ENCODE data around the gene TSPAN2. TPM values are rescaled to one million over a fixed set of nuclear protein-coding genes. Genes with fewer than 3 reads are reported as not detected.

TSPAN2 gene
- total RNA-seq, 1 donor from 2014 or later, result 0.71 TPM

DNA sequence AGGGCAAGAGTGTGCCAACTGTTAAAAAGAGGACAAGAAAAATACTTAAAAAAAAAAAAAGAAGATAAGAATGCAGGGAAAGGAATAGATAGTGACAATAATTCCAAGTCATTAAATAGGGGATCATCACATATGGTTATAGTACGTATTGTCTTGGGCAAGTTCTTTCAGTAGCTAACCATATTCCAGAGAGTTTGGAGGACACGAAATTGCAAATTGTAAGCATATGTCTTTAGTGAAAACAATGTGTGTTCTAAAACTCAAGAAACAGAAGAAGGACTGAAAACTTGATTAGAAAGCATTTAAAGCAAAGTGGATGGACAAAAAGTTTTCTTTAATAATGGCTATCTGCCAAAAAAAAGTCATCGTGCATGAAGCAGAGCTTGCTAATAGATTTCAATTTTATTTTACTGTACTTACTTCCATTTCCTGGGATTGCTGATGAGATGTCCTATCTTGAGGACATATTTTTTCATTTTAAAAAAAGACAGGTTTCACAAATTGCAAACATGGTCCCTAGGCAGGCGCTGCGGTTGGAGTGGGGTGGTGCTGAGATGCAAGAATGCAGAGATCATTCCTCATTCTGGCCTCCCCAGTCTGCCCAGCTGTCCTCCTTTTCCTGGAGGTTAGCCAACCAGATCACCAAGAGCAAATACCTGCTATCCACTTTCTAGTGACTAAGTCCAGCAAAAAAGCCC, 11.9 kb downstream of the TSPAN2 start:
- intact Hi-C loops (cut with micrococcal nuclease), result no loop called here

- intact Hi-C loops (cut with micrococcal nuclease), result no loop called here
Observed at GRCh38 chr1:115076384-115076915, 12.9 kb downstream of the TSPAN2 start.

GRCh38 chr1:115074839-115075534, 14.3 kb downstream of the TSPAN2 start:
- intact Hi-C loops (cut with micrococcal nuclease), result no loop called here

GRCh38 chr1:115073298-115074087, 15.8 kb downstream of the TSPAN2 start:
- intact Hi-C loops (cut with micrococcal nuclease), result no loop called here

- intact Hi-C loops (cut with micrococcal nuclease), result loop anchor here (2.0 kb wide), 1 partner anchor 28 kb away; no protein-coding TSS in a partner anchor
Observed at GRCh38 chr1:115071012-115071664, 18.2 kb downstream of the TSPAN2 start.

DNA sequence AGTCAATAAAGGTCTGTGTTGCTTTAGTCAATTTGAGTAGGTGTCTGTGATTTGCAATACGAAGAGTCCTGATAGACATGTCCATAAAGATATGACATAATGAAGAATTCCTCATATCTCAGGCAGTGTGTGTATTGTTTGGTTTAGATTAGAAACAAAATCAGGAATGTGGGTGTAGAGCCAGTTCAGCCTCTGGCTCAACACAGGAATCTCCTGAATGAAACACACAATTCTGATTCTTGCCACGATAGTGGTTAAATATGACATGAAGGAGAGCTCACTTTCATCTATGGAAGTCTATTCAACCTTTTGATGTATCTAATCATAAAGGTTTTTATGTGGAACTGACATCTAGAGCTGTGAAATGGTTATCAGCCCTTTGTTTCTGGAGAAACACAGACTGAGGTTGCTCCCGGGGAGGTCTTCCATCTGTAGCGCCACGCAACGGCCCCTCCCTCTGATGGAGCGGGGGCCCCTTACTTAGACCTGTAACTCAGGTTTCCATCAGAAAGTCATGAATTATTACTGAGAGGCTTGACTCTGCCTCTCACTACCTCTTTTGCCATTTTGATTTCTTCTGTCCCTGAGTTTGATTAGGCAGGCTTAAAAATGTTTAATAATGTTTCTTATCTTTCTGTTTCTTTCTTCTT, 19.5 kb downstream of the TSPAN2 start:
- intact Hi-C loops (cut with micrococcal nuclease), result loop anchor here (2.0 to 10.0 kb wide), 2 partner anchors 29 to 575 kb away; partner anchors contain the start of gene VANGL1

GRCh38 chr1:115068826-115069585, 20.3 kb downstream of the TSPAN2 start:
- intact Hi-C loops (cut with micrococcal nuclease), result loop anchor here (10.0 kb wide), 1 partner anchor 576 kb away; the partner anchor contains the start of gene VANGL1

- intact Hi-C loops (cut with micrococcal nuclease), result loop anchor here (10.0 kb wide), 1 partner anchor 577 kb away; the partner anchor contains the start of gene VANGL1
Observed at GRCh38 chr1:115067161-115067859, 22.0 kb downstream of the TSPAN2 start.

- intact Hi-C loops (cut with micrococcal nuclease), result loop anchor here (10.0 kb wide), 1 partner anchor 580 kb away; the partner anchor contains the start of gene VANGL1
Observed at GRCh38 chr1:115065021-115065420, 24.3 kb downstream of the TSPAN2 start.

DNA sequence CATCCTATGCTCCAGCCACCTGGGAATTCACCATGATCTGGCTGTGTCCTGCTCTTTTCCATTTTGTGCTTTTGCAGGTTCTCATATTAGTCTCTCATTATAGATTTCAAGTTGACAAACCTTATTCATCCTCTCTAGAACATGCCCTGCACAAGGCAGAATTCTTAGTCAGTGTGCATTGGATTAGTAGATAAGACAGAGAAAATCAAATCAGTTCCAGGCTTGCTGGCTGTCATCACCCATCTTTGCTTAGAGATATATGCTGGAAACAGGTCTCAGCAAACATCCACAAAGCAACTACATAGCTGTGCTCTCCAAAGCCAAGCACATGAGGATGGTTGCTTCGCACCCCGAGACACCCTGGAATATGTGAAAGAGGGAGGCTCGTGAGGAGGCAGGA, 24.8 kb downstream of the TSPAN2 start:
- intact Hi-C loops (cut with micrococcal nuclease), result loop anchor here (10.0 kb wide), 1 partner anchor 580 kb away; the partner anchor contains the start of gene VANGL1

- intact Hi-C loops (cut with micrococcal nuclease), result loop anchor here (2.0 to 10.0 kb wide), 3 partner anchors 393 to 581 kb away; partner anchors contain the start of genes DENND2C, TRIM33 and VANGL1
Observed at GRCh38 chr1:115063228-115063901, 25.9 kb downstream of the TSPAN2 start.

DNA sequence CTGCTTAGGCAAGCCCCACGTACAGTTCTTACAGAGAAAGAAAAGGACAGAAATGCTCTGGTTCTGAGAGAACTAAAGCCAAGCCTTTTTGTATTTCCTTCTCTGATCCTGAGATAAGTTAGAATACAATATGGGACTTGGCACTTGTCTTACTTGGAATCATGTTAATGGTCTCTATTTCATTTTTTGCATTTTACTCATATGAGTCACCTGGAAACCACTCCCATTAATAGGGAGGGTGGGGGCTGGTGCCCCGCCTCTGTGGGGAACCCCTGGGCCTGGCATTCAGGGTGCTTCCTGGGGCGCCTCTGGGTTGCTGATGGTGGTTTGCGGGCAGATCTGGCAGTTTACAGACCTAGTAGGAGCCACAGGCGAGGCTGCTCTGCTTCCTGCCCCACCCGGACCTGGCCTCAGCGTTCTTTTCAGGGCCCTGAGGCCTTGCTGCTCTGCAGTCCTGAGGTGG, 26.7 kb downstream of the TSPAN2 start:
- intact Hi-C loops (cut with micrococcal nuclease), result loop anchor here (1.0 to 10.0 kb wide), 8 partner anchors 10 to 582 kb away; partner anchors contain the start of genes BCAS2, DENND2C, SIKE1 and TRIM33

- intact Hi-C loops (cut with micrococcal nuclease), result loop anchor here (10.0 kb wide), 1 partner anchor 584 kb away; the partner anchor contains the start of gene VANGL1
Observed at GRCh38 chr1:115060501-115060900, 28.8 kb downstream of the TSPAN2 start.

DNA sequence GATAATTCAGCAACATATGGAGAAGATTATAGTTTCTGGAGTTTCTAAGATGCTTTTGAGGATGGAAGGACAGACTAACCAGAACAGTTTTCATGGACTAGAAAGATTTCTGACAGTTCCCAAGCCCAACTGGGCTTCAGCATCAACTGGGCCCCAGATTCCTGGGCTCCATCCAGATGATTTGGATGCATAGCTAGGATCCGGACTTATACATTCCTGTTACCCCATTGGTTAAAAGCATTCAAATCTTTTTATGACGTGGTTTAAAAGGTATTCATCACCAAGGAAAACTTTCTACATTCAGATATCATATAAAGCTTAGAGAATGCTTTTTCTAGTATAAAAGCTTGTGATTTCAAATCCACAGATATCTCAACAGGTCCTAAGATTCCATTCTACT, 30.0 kb downstream of the TSPAN2 start:
- intact Hi-C loops (cut with micrococcal nuclease), result no loop called here

- intact Hi-C loops (cut with micrococcal nuclease), result no loop called here
Observed at GRCh38 chr1:115057661-115058254, 31.5 kb downstream of the TSPAN2 start.

DNA sequence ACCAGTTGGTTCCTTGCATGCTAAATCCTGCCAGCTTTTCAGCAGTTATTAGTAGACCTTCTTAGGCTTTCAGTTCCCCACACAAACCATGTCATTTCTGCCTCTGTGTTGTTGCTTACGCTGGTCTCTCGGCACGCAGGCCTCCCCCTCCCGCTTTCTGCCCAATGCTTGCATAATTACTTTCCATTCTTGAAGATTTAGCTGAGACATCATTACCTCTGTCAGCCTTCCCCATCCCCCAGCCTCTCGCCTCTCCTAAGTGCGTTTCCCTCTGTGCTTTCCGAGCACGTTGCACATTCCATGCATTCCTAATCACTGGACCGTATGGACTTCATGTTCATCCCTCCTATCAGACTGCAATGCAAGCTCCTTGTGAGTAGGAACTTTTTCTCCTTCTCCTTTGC, 32.9 kb downstream of the TSPAN2 start:
- intact Hi-C loops (cut with micrococcal nuclease), result no loop called here

GRCh38 chr1:115052454-115053083, 36.7 kb downstream of the TSPAN2 start:
- intact Hi-C loops (cut with micrococcal nuclease), result loop anchor here (1.0 to 2.0 kb wide), 5 partner anchors 10 to 706 kb away; no protein-coding TSS in a partner anchor

All from T-helper 1 cell treated with Interleukin-12 subunit alpha and Interleukin-12 subunit beta and Interleukin-4 antibody, amounts not matched to agents 30 ng/mL and 1 ng/mL, for 36 hours (primary cell).